Skeletal muscle tissue (tissue), 4 donors: ENCODE results near the gene NPAS3. TPM values are rescaled to one million over a fixed set of nuclear protein-coding genes. Genes with fewer than 3 reads are reported as not detected.

Experiments
- H3K27ac ChIP-seq: one replicate; pipeline ENCODE4 v1.7.0; 2013; ENCODE audit warnings: mild to moderate bottlenecking, low read depth, low read length, inconsistent platforms
- H3K27me3 ChIP-seq, 3 donors: one replicate each; pipeline ENCODE4 v1.7.0; 2013; ENCODE audit warnings: low read length in 3 of 3; ENCODE audit not compliant: control insufficient read depth in 3 of 3, insufficient read depth in 3 of 3
- H3K36me3 ChIP-seq, 3 donors: one replicate each; pipeline ENCODE4 v1.7.0; 2013; ENCODE audit warnings: low read length in 3 of 3; ENCODE audit not compliant: control insufficient read depth in 3 of 3, insufficient read depth in 3 of 3
- H3K4me1 ChIP-seq, 3 donors: one replicate each; pipeline ENCODE4 v1.7.0; 2013; ENCODE audit warnings: low read length in 3 of 3, mild to moderate bottlenecking in 3 of 3; ENCODE audit not compliant: control insufficient read depth in 3 of 3, insufficient read depth in 3 of 3
- H3K4me3 ChIP-seq, 3 donors: one replicate each; pipeline ENCODE4 v1.7.0; 2013; ENCODE audit warnings: low read length in 3 of 3
- H3K9ac ChIP-seq, 3 donors: one replicate each; pipeline ENCODE4 v1.7.0; 2013; ENCODE audit warnings: low read length in 3 of 3, mild to moderate bottlenecking in 3 of 3, moderate library complexity in 2 of 3, low read depth in 1 of 3
- H3K9me3 ChIP-seq, 3 donors: one replicate each; pipeline ENCODE4 v1.7.0; 2013; ENCODE audit warnings: low read length in 3 of 3; ENCODE audit not compliant: control insufficient read depth in 3 of 3
- total RNA-seq: library from RNA; depleted of rRNA; stranded (reverse); fragments of >200 nt; gene quantifications from one replicate; pipeline ENCODE4 v1.2.3, GENCODE V29; 2014
- donor health status: Osteomylitis.

Gene NPAS3
- total RNA-seq, 1 donor from 2014 or later: 9.9 TPM

- H3K9ac ChIP-seq: no peak overlapping the region
- H3K27ac ChIP-seq: no peak overlapping the region
- H3K36me3 ChIP-seq: no peaks in the 10 kb centered on the region
- peaks cover 0 to 4% (median 0%) of the 10 kb centered on the region in 3 donors for H3K4me1 ChIP-seq
- no peaks in the 10 kb centered on the region for H3K9me3 ChIP-seq
- no peak overlapping the region for H3K4me3 ChIP-seq
- H3K27me3 ChIP-seq: no peaks in the 10 kb centered on the region
Measured at GRCh38 chr14:33450416-33450815, 511.7 kb downstream of the NPAS3 start.

- H3K9ac ChIP-seq: no peak overlapping the region
- H3K36me3 ChIP-seq: no peaks in the 10 kb centered on the region
- no peaks in the 10 kb centered on the region for H3K27me3 ChIP-seq
- H3K27ac ChIP-seq: no peak overlapping the region
- H3K4me3 ChIP-seq: no peak overlapping the region
- H3K9me3 ChIP-seq: no peaks in the 10 kb centered on the region
- peaks cover 0 to 4% (median 0%) of the 10 kb centered on the region in 3 donors for H3K4me1 ChIP-seq
Measured at GRCh38 chr14:33451211-33451610, 512.5 kb downstream of the NPAS3 start.

GRCh38 chr14:33452995-33453394 is 514.3 kb downstream of the NPAS3 start:
- peaks cover 0 to 4% (median 0%) of the 10 kb centered on the region in 3 donors for H3K4me1 ChIP-seq
- no peak overlapping the region for H3K9ac ChIP-seq
- no peaks in the 10 kb centered on the region for H3K9me3 ChIP-seq
- no peak overlapping the region for H3K27ac ChIP-seq
- no peaks in the 10 kb centered on the region for H3K36me3 ChIP-seq
- no peaks in the 10 kb centered on the region for H3K27me3 ChIP-seq
- H3K4me3 ChIP-seq: no peak overlapping the region

- Histone ChIP-seq H3K4me3 (no peak overlapping the region), H3K27ac (no peak overlapping the region), H3K9ac (no peak overlapping the region), H3K9me3 (no peaks in the 10 kb centered on the region), H3K4me1 (peaks cover 0 to 4% (median 0%) of the 10 kb centered on the region in 3 donors), H3K36me3 (no peaks in the 10 kb centered on the region), H3K27me3 (no peaks in the 10 kb centered on the region)
Measured at GRCh38 chr14:33454022-33454595, 515.4 kb downstream of the NPAS3 start.

- no peak overlapping the region for H3K27ac ChIP-seq
Measured at GRCh38 chr14:33454707-33455106, 516.0 kb downstream of the NPAS3 start.

GRCh38 chr14:33455654-33456345 is 517.1 kb downstream of the NPAS3 start:
- Histone ChIP-seq H3K4me3 (no peak overlapping the region), H3K9me3 (no peaks in the 10 kb centered on the region), H3K36me3 (no peaks in the 10 kb centered on the region), H3K27me3 (no peaks in the 10 kb centered on the region), H3K27ac (no peak overlapping the region), H3K9ac (no peak overlapping the region), H3K4me1 (peaks cover 0 to 4% (median 0%) of the 10 kb centered on the region in 3 donors)

More at GRCh38 chr14:33454707-33455106, 516.0 kb downstream of the NPAS3 start:
- Histone ChIP-seq H3K36me3 (no peaks in the 10 kb centered on the region), H3K4me1 (peaks cover 0 to 4% (median 0%) of the 10 kb centered on the region in 3 donors), H3K27me3 (no peaks in the 10 kb centered on the region), H3K9me3 (no peaks in the 10 kb centered on the region), H3K9ac (no peak overlapping the region), H3K4me3 (no peak overlapping the region)

- Histone ChIP-seq H3K36me3 (no peaks in the 10 kb centered on the region), H3K9ac (no peak overlapping the region), H3K9me3 (no peaks in the 10 kb centered on the region), H3K4me3 (no peak overlapping the region), H3K27me3 (no peaks in the 10 kb centered on the region), H3K27ac (no peak overlapping the region), H3K4me1 (no peaks in the 10 kb centered on the region)
Measured at GRCh38 chr14:33457021-33457420, 518.3 kb downstream of the NPAS3 start.

GRCh38 chr14:33457617-33458016 is 518.9 kb downstream of the NPAS3 start:
- Histone ChIP-seq H3K36me3 (no peaks in the 10 kb centered on the region), H3K27me3 (no peaks in the 10 kb centered on the region), H3K9me3 (no peaks in the 10 kb centered on the region), H3K27ac (no peak overlapping the region), H3K4me1 (no peaks in the 10 kb centered on the region), H3K4me3 (no peak overlapping the region), H3K9ac (no peak overlapping the region)

- no peaks in the 10 kb centered on the region for H3K9me3 ChIP-seq
- H3K36me3 ChIP-seq: no peaks in the 10 kb centered on the region
- no peak overlapping the region for H3K4me3 ChIP-seq
- H3K9ac ChIP-seq: no peak overlapping the region
- H3K27me3 ChIP-seq: no peaks in the 10 kb centered on the region
- no peak overlapping the region for H3K27ac ChIP-seq
- H3K4me1 ChIP-seq: no peaks in the 10 kb centered on the region
Measured at GRCh38 chr14:33460164-33460563, 521.5 kb downstream of the NPAS3 start.

- Histone ChIP-seq H3K36me3 (no peaks in the 10 kb centered on the region), H3K9me3 (no peaks in the 10 kb centered on the region), H3K27me3 (no peaks in the 10 kb centered on the region), H3K27ac (no peak overlapping the region), H3K9ac (no peak overlapping the region), H3K4me1 (no peaks in the 10 kb centered on the region), H3K4me3 (no peak overlapping the region)
Measured at GRCh38 chr14:33461036-33461435, 522.4 kb downstream of the NPAS3 start.
